GM12801 (cell line): ENCODE measurements around the gene NPEPPS.

ENCODE experiments used
- CTCF ChIP-seq: IDR thresholded peaks from one replicate; pipeline ENCODE4 v1.5.1; 2011; ENCODE audit warnings: control low read depth; ENCODE audit not compliant: insufficient read length; ENCODE audit errors: extremely low read depth

NPEPPS gene

GRCh38 chr17:47615766-47616424, 85.0 kb downstream of the NPEPPS start:
- no peak for TF ChIP-seq CTCF

GRCh38 chr17:47618410-47618809, 87.5 kb downstream of the NPEPPS start:
- TF ChIP-seq CTCF = no peak

DNA sequence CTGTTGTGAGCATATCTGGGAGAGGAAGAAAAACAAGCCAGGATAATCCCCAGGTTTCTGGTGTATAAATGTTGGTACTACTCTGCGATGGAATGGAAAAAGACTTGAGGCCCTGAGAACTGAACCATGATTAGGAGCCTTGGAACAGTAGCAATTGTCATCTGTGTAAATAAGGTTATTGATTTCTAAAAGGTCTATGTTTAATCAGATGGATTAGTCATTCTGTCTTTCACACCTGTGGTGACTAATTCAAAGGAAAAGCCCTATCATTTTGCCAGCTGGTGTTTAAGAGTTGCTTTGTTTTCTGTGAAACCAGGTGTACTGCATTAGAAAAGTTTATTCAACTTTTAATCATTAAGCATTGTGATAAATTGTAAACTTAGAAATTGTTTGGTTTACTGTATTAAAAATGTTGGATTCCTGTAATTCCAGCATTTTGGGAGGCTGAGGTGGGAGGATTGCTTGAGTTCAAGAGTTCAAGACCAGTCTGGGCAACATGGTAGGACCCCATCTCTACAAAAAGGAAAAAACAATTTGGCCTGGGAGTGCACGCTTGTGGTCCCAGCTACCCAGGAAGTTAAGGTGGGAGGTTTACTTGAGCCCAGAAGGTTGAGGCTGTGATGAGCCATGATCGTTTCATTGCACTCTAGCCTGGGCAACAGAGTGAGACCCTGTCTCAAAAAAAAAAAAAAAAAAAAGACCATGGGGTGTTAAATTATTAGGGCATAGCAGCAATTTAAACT, 89.8 kb downstream of the NPEPPS start:
- TF ChIP-seq CTCF = no peak

DNA sequence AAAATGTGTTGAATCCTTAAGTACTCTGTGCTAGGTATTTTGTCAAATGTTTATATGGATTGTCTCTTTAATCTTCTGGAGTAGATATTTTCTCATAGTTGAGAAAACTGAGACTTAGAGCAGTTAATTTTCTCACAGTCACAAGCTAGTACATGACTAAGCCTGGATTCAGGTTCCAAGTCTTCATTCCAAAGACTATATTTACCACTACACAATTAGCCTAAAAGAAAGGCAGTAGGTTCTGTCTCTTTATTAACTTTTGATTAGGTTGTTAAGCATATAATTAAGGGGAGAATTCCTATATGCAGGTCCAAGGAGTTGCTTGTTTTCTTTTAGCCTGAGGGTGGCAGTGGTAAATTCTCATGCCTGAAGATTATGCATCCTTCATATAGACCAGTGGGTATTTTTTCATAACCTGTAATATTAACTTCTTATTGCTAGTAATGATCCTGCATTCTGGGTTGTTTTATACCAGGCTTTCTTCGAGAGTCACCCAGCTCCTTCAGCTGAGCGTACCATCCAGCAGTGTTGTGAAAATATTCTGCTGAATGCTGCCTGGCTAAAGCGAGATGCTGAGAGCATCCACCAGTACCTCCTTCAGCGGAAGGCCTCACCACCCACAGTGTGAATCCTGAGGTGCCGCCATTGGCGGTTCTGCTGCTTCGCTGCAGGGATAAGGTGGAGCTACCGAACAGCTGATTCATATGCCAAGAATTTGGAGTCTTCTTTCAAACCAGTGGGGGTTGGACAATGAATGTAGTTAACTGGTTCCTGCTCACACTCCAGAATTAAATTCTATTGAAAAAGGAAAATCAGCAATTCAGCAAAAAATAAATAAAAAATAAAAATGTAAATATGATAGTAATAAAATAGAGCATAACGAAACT, 90.6 kb downstream of the NPEPPS start:
- no peak for TF ChIP-seq CTCF

DNA sequence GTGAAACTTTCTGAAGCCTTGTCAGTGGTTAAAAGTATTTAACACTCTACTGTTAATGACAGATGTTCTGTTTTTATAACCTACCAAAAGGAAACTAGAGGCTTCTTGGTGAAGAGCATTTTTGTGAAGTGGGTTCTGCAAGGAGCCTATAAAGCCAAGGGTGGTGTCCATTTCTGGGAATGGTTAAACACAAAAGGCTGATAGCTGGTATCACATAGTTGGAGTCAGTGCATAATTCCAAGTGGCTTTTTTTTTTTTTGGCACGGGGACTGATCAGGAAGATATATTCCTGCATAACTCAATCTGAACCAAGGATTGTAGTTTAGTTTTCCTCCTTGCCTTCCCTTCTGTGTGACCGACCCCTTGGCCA, 91.3 kb downstream of the NPEPPS start:
- no peak for TF ChIP-seq CTCF

- TF ChIP-seq CTCF = no peak
These were observed 93.8 kb downstream of the NPEPPS start for GRCh38 chr17:47624727-47625068.

- no peak for TF ChIP-seq CTCF
These were observed 97.2 kb downstream of the NPEPPS start for GRCh38 chr17:47628014-47628566.
